ENCODE data around the gene TRPM3. TPM values are rescaled to one million over a fixed set of nuclear protein-coding genes. Genes with fewer than 3 reads are reported as not detected.

Gene TRPM3
- total and polyA plus RNA-seq, 2 of the 13 experiments (the other 11 are each of a cell fraction or from before 2014, with no cell fraction given), result not detected

DNA sequence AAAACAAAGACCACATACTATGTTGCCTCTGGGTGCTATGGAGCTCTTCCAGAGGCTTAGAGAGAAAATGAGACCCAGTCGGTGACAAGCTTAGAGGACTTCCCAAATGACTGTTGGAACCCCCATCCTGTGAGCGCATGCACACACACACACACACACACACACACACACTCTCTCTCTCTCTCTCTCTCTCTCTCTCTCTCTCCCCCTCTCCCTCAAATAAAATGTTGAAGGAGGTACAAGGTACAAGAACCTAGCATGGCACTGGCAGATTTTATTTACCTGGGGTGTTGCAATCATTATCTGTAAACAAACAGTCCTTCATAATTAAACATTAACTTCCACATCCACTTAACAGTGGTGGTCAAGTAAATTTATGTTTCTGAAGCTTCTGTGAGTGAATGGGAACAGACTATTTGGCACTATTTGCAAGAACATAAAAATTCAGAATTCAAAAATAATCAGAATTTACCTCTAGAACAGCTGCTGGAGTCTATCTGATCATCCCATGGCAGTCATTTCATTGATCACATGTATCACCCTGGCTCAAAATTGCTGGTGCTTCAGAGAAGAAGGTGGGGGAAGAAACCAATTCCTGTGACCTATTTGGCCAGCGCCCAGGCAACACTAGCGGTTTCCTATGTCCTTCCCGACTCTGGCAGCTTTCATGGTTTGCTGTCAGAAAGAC lies 24.9 kb downstream of the TRPM3 start (continued):
- TF ChIP-seq ZNF616 (CRISPR knock-in tag; IDR thresholded peaks at IDR 0.05; ENCODE audit: low read depth) (no peak), ZNF652 (CRISPR knock-in tag; IDR thresholded peaks at IDR 0.05; ENCODE audit: borderline replicate concordance, low read depth) (peak; percentile 8; the same call in 1 of the 2 replicates), ZNF841 (CRISPR knock-in tag; IDR thresholded peaks at IDR 0.05; ENCODE audit: borderline replicate concordance) (no peak), ZFAT (CRISPR knock-in tag; conservative IDR thresholded peaks at IDR 0.05) (no peak), ZNF24 (IDR thresholded peaks at IDR 0.05) (peak; percentile 84), ZNF567 (CRISPR knock-in tag; IDR thresholded peaks at IDR 0.05; ENCODE audit: borderline replicate concordance) (peak; percentile 74; the same call in 1 of the 2 replicates), CREB1 (IDR thresholded peaks at IDR 0.05) (peak; percentile 47; the same call in 1 of the 2 replicates), CREB1 (CRISPR knock-in tag; IDR thresholded peaks at IDR 0.05) (peak; percentile 82), HOXA9 (CRISPR knock-in tag; IDR thresholded peaks at IDR 0.05; ENCODE audit: borderline replicate concordance) (no peak), ZNF33A (CRISPR knock-in tag; IDR thresholded peaks at IDR 0.05; ENCODE audit: borderline replicate concordance) (no peak), ISX (CRISPR knock-in tag; conservative IDR thresholded peaks at IDR 0.05) (no peak), CREM (IDR thresholded peaks at IDR 0.05) (peak; percentile 81), CREM (CRISPR knock-in tag; IDR thresholded peaks at IDR 0.05) (no peak)
- TF ChIP-seq, protein P1, sequence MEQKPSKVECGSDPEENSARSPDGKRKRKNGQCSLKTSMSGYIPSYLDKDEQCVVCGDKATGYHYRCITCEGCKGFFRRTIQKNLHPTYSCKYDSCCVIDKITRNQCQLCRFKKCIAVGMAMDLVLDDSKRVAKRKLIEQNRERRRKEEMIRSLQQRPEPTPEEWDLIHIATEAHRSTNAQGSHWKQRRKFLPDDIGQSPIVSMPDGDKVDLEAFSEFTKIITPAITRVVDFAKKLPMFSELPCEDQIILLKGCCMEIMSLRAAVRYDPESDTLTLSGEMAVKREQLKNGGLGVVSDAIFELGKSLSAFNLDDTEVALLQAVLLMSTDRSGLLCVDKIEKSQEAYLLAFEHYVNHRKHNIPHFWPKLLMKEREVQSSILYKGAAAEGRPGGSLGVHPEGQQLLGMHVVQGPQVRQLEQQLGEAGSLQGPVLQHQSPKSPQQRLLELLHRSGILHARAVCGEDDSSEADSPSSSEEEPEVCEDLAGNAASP (CRISPR knock-in tag; IDR thresholded peaks at IDR 0.05; ENCODE audit: borderline replicate concordance), result no peak
- TF ChIP-seq, protein P2, sequence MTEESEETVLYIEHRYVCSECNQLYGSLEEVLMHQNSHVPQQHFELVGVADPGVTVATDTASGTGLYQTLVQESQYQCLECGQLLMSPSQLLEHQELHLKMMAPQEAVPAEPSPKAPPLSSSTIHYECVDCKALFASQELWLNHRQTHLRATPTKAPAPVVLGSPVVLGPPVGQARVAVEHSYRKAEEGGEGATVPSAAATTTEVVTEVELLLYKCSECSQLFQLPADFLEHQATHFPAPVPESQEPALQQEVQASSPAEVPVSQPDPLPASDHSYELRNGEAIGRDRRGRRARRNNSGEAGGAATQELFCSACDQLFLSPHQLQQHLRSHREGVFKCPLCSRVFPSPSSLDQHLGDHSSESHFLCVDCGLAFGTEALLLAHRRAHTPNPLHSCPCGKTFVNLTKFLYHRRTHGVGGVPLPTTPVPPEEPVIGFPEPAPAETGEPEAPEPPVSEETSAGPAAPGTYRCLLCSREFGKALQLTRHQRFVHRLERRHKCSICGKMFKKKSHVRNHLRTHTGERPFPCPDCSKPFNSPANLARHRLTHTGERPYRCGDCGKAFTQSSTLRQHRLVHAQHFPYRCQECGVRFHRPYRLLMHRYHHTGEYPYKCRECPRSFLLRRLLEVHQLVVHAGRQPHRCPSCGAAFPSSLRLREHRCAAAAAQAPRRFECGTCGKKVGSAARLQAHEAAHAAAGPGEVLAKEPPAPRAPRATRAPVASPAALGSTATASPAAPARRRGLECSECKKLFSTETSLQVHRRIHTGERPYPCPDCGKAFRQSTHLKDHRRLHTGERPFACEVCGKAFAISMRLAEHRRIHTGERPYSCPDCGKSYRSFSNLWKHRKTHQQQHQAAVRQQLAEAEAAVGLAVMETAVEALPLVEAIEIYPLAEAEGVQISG (CRISPR knock-in tag; IDR thresholded peaks at IDR 0.05), result no peak
- TF ChIP-seq, protein P3, sequence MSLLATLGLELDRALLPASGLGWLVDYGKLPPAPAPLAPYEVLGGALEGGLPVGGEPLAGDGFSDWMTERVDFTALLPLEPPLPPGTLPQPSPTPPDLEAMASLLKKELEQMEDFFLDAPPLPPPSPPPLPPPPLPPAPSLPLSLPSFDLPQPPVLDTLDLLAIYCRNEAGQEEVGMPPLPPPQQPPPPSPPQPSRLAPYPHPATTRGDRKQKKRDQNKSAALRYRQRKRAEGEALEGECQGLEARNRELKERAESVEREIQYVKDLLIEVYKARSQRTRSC (CRISPR knock-in tag; IDR thresholded peaks at IDR 0.05; ENCODE audit: low read depth), result no peak
- TF ChIP-seq, protein P4, sequence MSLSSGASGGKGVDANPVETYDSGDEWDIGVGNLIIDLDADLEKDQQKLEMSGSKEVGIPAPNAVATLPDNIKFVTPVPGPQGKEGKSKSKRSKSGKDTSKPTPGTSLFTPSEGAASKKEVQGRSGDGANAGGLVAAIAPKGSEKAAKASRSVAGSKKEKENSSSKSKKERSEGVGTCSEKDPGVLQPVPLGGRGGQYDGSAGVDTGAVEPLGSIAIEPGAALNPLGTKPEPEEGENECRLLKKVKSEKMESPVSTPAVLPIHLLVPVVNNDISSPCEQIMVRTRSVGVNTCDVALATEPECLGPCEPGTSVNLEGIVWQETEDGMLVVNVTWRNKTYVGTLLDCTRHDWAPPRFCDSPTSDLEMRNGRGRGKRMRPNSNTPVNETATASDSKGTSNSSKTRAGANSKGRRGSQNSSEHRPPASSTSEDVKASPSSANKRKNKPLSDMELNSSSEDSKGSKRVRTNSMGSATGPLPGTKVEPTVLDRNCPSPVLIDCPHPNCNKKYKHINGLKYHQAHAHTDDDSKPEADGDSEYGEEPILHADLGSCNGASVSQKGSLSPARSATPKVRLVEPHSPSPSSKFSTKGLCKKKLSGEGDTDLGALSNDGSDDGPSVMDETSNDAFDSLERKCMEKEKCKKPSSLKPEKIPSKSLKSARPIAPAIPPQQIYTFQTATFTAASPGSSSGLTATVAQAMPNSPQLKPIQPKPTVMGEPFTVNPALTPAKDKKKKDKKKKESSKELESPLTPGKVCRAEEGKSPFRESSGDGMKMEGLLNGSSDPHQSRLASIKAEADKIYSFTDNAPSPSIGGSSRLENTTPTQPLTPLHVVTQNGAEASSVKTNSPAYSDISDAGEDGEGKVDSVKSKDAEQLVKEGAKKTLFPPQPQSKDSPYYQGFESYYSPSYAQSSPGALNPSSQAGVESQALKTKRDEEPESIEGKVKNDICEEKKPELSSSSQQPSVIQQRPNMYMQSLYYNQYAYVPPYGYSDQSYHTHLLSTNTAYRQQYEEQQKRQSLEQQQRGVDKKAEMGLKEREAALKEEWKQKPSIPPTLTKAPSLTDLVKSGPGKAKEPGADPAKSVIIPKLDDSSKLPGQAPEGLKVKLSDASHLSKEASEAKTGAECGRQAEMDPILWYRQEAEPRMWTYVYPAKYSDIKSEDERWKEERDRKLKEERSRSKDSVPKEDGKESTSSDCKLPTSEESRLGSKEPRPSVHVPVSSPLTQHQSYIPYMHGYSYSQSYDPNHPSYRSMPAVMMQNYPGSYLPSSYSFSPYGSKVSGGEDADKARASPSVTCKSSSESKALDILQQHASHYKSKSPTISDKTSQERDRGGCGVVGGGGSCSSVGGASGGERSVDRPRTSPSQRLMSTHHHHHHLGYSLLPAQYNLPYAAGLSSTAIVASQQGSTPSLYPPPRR (CRISPR knock-in tag; IDR thresholded peaks at IDR 0.05; ENCODE audit: borderline replicate concordance), result peak; percentile 87
- TF ChIP-seq, protein P5, sequence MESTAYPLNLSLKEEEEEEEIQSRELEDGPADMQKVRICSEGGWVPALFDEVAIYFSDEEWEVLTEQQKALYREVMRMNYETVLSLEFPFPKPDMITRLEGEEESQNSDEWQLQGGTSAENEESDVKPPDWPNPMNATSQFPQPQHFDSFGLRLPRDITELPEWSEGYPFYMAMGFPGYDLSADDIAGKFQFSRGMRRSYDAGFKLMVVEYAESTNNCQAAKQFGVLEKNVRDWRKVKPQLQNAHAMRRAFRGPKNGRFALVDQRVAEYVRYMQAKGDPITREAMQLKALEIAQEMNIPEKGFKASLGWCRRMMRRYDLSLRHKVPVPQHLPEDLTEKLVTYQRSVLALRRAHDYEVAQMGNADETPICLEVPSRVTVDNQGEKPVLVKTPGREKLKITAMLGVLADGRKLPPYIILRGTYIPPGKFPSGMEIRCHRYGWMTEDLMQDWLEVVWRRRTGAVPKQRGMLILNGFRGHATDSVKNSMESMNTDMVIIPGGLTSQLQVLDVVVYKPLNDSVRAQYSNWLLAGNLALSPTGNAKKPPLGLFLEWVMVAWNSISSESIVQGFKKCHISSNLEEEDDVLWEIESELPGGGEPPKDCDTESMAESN (CRISPR knock-in tag; conservative IDR thresholded peaks at IDR 0.05), result 0 out of 2 replicates have a peak, but pooled peaks have one; percentile 51

All from HepG2 (cell line).